ENCODE data around the gene SORT1.
"Not testable (repeated sequence)": the region's sequence is repeated elsewhere in the genome, so short reads cannot be mapped to it uniquely, and the experiment has no call there.

The SORT1 gene

GRCh38 chr1:109383087-109383779, 14.5 kb downstream of the SORT1 start:
- DNase-seq (ENCODE audit: low read depth in 1 of 2, low spot score in 1 of 2), result no peak

GRCh38 chr1:109381573-109381972, 16.1 kb downstream of the SORT1 start:
- no peak for DNase-seq (ENCODE audit: low read depth in 1 of 2, low spot score in 1 of 2)

- DNase-seq (ENCODE audit: low read depth in 1 of 2, low spot score in 1 of 2), result no peak
These were observed 17.8 kb downstream of the SORT1 start for GRCh38 chr1:109379907-109380306.

GRCh38 chr1:109379422-109379821, 18.3 kb downstream of the SORT1 start:
- no peak for DNase-seq (ENCODE audit: low read depth in 1 of 2, low spot score in 1 of 2)

GRCh38 chr1:109377698-109378097, 20.0 kb downstream of the SORT1 start:
- no peak for DNase-seq (ENCODE audit: low read depth in 1 of 2, low spot score in 1 of 2)

- DNase-seq (ENCODE audit: low read depth in 1 of 2, low spot score in 1 of 2), result not testable (repeated sequence)
These were observed 24.0 kb downstream of the SORT1 start for GRCh38 chr1:109373696-109374095.

- no peak for DNase-seq (ENCODE audit: low read depth in 1 of 2, low spot score in 1 of 2)
These were observed 24.6 kb downstream of the SORT1 start for GRCh38 chr1:109373126-109373525.

GRCh38 chr1:109372281-109372680, 25.4 kb downstream of the SORT1 start:
- no peak for DNase-seq (ENCODE audit: low read depth in 1 of 2, low spot score in 1 of 2)

GRCh38 chr1:109371341-109371739, 26.4 kb downstream of the SORT1 start:
- no peak for DNase-seq (ENCODE audit: low read depth in 1 of 2, low spot score in 1 of 2)

GRCh38 chr1:109370712-109371340, 26.9 kb downstream of the SORT1 start:
- DNase-seq (ENCODE audit: low read depth in 1 of 2, low spot score in 1 of 2), result no peak

GRCh38 chr1:109369167-109369746, 28.5 kb downstream of the SORT1 start:
- no peak for DNase-seq (ENCODE audit: low read depth in 1 of 2, low spot score in 1 of 2)

GRCh38 chr1:109368464-109368863, 29.3 kb downstream of the SORT1 start:
- DNase-seq (ENCODE audit: low read depth in 1 of 2, low spot score in 1 of 2), result no peak

- DNase-seq (ENCODE audit: low read depth in 1 of 2, low spot score in 1 of 2), result no peak
These were observed 30.1 kb downstream of the SORT1 start for GRCh38 chr1:109367626-109368025.

GRCh38 chr1:109365642-109366204, 32.0 kb downstream of the SORT1 start:
- DNase-seq (ENCODE audit: low read depth in 1 of 2, low spot score in 1 of 2), result no peak

- DNase-seq (ENCODE audit: low read depth in 1 of 2, low spot score in 1 of 2), result no peak
These were observed 36.1 kb downstream of the SORT1 start for GRCh38 chr1:109361649-109362048.

GRCh38 chr1:109361069-109361468, 36.6 kb downstream of the SORT1 start:
- DNase-seq (ENCODE audit: low read depth in 1 of 2, low spot score in 1 of 2), result no peak

- DNase-seq (ENCODE audit: low read depth in 1 of 2, low spot score in 1 of 2), result no peak
These were observed 40.1 kb downstream of the SORT1 start for GRCh38 chr1:109357616-109358015.

GRCh38 chr1:109356915-109357314, 40.8 kb downstream of the SORT1 start:
- no peak for DNase-seq (ENCODE audit: low read depth in 1 of 2, low spot score in 1 of 2)

GRCh38 chr1:109356505-109356904, 41.2 kb downstream of the SORT1 start:
- DNase-seq (ENCODE audit: low read depth in 1 of 2, low spot score in 1 of 2), result no peak

GRCh38 chr1:109354929-109355328, 42.8 kb downstream of the SORT1 start:
- no peak for DNase-seq (ENCODE audit: low read depth in 1 of 2, low spot score in 1 of 2)

- no peak for DNase-seq (ENCODE audit: low read depth in 1 of 2, low spot score in 1 of 2)
These were observed 46.3 kb downstream of the SORT1 start for GRCh38 chr1:109351457-109351856.

- DNase-seq (ENCODE audit: low read depth in 1 of 2, low spot score in 1 of 2), result no peak
These were observed 47.1 kb downstream of the SORT1 start for GRCh38 chr1:109350655-109351054.
